Activated CD4-positive, alpha-beta T cell treated with anti-CD3 and anti-CD28 coated beads, Interleukin-2, amount 50 U/mL, for 48 hours (primary cell): Measurements from ENCODE around the gene ANKRD27.
"Not testable (repeated sequence)": the region's sequence is repeated elsewhere in the genome, so short reads cannot be mapped to it uniquely, and the experiment has no call there.

Source experiments
- DNase-seq, 2 experiments: peaks; one replicate each; pipeline ENCODE4 v3.0.0-alpha.2; 2020

The ANKRD27 gene

GRCh38 chr19:32598022-32598421 is 77.0 kb downstream of the ANKRD27 start:
- DNase-seq: no peak

GRCh38 chr19:32595491-32595890 is 79.5 kb downstream of the ANKRD27 start:
- no peak for DNase-seq

DNA sequence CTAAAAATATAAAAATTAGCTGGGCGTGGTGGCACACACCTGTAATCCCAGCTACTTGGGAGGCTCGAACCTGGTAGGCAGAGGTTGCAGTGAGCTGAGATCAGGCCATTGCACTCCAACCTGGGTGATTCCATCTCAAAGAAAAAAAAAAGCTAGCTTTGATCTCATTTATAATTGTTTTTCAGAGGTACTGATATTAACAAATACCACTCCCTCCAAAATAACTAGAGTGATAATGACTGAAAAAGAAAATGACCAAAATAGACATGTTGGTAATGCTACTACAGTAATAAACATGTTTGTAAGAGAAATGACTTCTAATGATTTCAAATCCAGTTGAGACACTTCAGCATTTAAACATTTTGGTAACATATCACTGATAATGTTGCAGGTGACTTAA is 81.0 kb downstream of the ANKRD27 start:
- DNase-seq: no peak

DNA sequence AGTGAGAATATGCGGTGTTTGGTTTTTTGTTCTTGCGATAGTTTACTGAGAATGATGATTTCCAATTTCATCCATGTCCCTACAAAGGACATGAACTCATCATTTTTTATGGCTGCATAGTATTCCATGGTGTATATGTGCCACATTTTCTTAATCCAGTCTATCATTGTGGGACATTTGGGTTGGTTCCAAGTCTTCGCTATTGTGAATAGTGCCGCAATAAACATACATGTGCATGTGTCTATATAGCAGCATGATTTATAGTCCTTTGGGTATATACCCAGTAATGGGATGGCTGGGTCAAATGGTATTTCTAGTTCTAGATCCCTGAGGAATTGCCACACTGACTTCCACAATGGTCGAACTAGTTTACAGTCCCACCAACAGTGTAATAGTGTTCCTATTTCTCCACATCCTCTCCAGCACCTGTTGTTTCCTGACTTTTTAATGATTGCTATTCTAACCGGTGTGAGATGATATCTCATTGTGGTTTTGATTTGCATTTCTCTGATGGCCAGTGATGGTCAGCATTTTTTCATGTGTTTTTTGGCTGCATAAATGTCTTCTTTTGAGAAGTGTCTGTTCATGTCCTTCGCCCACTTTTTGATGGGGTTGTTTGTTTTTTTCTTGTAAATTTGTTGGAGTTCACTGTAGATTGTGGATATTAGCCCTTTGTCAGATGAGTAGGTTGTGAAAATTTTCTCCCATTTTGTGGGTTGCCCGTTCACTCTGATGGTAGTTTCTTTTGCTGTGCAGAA is 87.1 kb downstream of the ANKRD27 start:
- DNase-seq: not testable (repeated sequence)

DNA sequence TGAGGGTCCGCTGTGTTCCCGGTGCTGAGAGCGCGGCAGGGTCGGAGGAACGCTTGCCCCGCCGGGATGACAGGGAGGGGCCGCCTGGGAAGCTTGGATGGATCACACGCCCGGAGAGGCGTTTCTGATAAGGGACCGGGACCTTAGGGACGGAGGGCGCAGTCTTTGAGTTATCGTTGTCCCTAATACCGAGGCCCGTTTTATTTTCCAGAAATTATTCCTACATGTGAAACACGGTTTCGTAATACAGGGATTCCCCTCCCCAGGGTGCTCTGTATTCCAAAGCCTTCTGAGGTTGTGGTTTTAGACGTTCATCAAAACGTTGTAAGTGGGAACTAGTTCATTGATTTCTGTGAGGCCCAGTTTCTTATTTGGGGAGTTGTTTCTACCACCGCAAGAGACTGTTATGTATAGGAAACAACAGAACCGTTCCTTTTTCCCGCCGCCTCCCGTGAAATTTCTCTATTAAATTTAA is 93.2 kb downstream of the ANKRD27 start:
- DNase-seq: no peak

- DNase-seq: peak; percentile 97
These were observed 93.9 kb downstream of the ANKRD27 start, which contains the start of gene PDCD5 for GRCh38 chr19:32580901-32581704. PDCD5 (plus strand) TSS chr19:32581190; CDS start chr19:32581262, 72 bp downstream.

DNA sequence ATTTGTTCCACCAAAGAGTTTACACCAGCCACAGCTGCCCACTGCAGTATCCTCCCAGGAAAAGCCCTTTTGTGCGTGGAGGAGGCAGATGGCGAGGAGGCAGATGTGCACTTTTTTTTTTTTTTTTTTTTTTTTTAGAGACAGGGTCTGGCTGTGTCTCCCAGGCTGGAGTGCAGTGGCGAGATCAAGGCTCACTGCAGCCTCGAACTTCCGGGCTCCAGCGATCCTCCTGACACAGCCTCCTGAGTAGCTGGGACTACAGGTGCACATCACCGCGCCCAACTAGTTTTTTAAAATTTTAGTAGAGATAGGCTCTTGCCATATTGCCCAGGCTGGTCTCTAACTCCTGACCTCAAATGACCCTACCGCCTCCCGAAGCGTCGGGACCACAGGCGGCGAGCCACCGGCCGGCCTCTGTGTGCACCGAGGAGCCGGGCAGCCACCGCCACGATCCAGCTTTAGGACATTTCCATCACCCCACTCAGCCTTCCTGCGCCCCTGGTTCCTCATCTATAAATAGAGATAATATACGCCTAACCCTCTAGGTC is 94.6 kb downstream of the ANKRD27 start:
- DNase-seq: no peak

- DNase-seq: no peak
These were observed 98.2 kb downstream of the ANKRD27 start for GRCh38 chr19:32576790-32577189.

DNA sequence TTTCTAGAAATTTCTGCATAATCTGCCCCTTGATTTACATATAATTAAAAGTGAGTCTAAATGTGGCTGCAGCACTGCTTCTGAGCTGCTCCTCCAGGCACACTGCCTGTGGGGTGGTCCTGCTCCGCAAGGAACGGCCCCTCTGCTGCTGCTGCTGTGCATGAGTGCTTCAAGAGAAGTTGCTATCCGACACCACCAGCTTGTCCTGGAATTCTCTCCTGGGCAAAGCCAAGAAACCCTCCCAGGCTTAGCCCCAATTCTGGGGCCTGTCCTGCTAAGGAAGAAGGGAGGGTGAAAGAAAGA is 101.5 kb downstream of the ANKRD27 start:
- DNase-seq: no peak

- DNase-seq: not testable (repeated sequence)
These were observed 102.1 kb downstream of the ANKRD27 start for GRCh38 chr19:32572700-32573491.

DNA sequence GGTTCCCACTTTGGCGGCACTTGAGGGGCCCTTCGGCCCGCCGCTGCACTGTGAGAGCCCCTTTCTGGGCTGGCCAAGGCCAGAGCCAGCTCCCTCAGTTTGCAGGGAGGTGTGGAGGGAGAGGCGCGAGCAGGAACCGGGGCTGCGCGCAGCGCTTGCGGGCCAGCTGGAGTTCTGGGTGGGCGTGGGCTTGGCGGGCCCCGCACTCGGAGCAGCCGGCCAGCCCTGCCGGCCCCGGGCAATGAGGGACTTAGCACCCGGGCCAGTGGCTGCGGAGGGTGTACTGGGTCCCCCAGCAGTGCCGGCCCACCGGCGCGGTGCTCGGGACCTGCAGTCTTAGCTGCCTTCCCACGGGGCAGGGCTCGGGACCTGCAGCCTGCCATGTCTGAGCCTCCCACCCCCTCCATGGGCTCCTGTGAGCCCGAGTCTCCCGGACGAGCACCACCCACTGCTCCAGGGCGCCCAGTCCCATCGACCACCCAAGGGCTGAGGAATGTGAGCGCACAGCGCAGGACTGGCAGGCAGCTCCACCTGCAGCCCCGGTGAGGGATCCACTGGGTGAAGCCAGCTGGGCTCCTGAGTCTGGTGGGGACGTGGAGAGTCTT is 103.4 kb downstream of the ANKRD27 start:
- not testable (repeated sequence) for DNase-seq

- DNase-seq: peak; percentile 40 to 42
These were observed 104.7 kb downstream of the ANKRD27 start for GRCh38 chr19:32570081-32570785.

DNA sequence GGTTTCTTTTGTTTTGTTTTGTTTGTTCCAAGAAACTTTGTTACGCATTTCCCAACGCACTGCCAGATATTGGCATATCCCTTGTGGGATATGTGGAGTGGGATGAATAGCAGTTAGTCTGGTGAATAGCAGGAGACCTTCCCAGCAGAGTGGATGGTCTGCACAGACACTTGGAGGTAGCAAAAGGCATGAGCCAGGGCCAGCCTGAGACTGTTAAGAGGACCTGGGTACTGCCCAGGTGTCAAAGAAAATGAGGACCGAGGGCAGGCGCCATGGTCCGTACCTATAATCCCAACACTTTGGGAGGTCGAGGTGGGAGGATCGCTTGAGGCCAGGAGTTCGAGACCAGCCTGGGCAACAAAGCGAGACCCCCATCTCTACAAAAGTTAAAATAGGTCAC is 107.5 kb downstream of the ANKRD27 start:
- DNase-seq: no peak

GRCh38 chr19:32566246-32566830 is 108.6 kb downstream of the ANKRD27 start:
- no peak for DNase-seq

DNA sequence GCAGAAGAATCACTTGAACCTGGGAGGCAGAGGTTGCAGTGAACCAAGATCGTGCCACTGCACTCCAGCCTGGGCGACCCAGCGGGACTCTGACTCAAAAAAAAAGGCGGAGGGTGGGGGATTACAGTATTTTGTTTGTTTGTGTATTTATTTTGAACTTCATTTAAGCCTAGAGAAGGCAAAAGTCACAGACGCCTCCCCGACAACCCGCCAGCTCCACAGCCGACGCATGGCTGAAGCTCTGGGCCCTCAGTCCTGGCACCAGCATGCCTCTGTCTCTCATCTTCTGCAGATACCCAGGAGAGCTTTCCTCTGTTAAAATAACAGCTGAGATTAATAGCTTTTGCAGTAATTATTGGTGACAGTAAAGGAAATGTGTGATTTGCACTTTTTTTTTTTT is 111.2 kb downstream of the ANKRD27 start:
- DNase-seq: no peak

- DNase-seq: no peak
These were observed 116.3 kb downstream of the ANKRD27 start for GRCh38 chr19:32558607-32559228.

DNA sequence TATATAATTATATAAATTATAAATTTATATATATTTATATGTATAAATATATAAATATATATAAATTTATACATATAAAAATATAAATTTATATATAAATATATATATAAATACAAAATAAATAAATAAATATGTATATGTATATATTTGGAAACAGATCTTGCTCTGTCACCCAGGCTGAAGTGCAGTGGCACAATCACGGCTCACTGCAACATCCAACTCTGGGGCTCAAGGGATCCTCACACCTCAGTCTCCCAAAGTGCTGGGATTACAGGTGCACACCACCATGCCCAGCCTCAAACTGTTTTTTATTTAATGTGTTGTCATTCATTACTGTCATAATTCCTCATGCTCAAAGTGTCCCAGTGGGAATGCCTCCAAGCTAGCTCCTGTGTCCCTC is 119.2 kb downstream of the ANKRD27 start:
- no peak for DNase-seq

- no peak for DNase-seq
These were observed 124.3 kb downstream of the ANKRD27 start for GRCh38 chr19:32550666-32551065.
